GM12875 (cell line): ENCODE results near the gene C1orf167.
"Not testable (repeated sequence)": the region's sequence is repeated elsewhere in the genome, so short reads cannot be mapped to it uniquely, and the experiment has no call there.

Experiments used
- H3K4me3 ChIP-seq: one replicate; pipeline ENCODE4 v1.5.1; 2011; ENCODE audit warnings: low read depth, low read length, control low read depth
- TF ChIP-seq, protein P1 (sequence below): IDR thresholded peaks from 2 replicates; pipeline ENCODE4 v1.5.1; 2011; ENCODE audit warnings: low read depth, mild to moderate bottlenecking, control low read depth, inconsistent platforms, low read length, moderate library complexity, borderline replicate concordance; ENCODE audit not compliant: insufficient read depth

The C1orf167 gene

DNA sequence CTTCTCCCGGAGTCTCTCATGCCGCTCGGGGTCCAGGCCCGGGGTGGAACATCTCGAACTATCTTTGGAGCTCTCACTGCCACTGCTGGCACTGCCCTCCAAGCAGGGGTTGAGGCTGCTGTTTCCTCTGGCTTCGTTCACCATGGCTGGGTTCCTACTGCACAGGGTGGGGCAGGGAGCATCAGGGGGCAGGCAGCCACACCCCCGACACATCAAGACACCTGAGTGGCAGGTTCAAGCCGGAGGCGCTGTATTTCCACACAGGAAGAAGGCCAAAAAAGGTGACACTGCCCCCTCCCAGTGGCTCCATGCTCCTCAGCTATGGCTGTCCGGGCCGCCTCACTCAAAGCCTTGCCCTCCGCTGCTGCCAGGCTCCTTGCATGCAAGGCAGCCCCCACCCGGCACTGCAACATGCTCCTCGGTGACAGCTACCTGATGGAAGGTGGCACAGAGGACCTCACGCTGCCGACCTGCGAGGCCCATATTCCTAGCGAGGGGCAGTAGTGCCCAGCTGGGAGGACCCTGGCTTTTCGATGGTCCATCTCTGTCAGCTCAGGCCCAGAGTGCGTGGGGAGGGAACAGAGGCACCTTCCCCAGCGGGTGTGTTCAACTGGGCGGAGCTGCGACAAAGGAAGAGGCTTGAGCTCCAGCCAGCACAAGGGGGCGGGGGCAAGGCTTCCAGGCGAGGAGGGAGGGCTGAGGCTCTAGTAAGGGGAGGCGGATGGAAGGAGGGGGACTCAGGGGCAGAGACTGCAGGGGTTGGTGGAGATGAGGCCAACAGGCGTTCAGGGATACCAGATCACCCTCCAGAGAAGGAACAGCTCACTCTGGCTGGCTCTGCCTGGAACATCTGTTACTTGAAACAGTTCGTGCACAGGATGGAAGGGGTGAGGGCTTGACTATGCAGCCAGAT is 41.2 kb downstream of the C1orf167 start:
- TF ChIP-seq, protein P1, sequence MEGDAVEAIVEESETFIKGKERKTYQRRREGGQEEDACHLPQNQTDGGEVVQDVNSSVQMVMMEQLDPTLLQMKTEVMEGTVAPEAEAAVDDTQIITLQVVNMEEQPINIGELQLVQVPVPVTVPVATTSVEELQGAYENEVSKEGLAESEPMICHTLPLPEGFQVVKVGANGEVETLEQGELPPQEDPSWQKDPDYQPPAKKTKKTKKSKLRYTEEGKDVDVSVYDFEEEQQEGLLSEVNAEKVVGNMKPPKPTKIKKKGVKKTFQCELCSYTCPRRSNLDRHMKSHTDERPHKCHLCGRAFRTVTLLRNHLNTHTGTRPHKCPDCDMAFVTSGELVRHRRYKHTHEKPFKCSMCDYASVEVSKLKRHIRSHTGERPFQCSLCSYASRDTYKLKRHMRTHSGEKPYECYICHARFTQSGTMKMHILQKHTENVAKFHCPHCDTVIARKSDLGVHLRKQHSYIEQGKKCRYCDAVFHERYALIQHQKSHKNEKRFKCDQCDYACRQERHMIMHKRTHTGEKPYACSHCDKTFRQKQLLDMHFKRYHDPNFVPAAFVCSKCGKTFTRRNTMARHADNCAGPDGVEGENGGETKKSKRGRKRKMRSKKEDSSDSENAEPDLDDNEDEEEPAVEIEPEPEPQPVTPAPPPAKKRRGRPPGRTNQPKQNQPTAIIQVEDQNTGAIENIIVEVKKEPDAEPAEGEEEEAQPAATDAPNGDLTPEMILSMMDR: no peak
- H3K4me3 ChIP-seq: peak overlapping the region; percentile 45

GRCh38 chr1:11803924-11804665 is 42.1 kb downstream of the C1orf167 start:
- not testable (repeated sequence) for H3K4me3 ChIP-seq

DNA sequence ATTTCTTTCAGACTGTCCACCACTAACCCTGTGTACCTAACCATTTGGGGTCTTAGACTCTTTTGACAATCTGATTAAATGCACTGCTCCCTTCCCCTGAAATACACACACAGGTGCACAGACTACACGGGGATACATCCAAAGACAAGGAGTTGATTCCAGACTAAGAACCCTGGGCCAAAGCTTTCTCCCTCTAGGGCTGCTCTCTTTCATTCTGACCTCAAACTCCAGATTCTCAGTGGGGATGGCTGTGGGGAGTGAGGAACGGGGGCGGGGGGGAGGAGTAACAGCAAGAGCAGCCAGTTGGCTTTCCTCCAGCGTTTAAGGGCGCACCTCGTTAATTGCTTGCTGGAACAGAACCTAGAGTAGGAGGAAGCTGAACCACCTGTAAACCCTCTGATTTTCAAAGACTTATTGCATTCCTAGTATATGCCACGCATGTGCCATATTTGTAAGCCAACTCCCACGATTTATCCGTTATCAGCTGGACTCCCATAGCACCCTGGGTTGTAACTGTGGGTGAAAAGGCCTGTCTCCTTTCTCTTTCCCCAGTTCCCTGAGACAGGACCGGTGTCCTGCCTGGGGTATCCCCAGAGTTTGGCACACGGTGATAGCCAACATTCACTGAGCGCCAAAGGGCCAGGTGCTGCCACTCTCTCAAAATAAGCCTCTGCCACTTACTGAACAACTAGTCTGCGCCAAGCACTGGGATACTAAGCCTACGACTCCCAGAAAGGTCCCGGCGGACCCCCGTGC is 42.9 kb downstream of the C1orf167 start:
- TF ChIP-seq, protein P1: no peak
- H3K4me3 ChIP-seq: peak overlapping the region; percentile 93

- TF ChIP-seq, protein P1: no peak
These were observed 43.7 kb downstream of the C1orf167 start, which contains the start of the genes CLCN6 and MTHFR for GRCh38 chr1:11805422-11806306. CLCN6 (plus strand) TSS chr1:11806191; CDS start chr1:11806263, 72 bp downstream. MTHFR (minus strand) TSS chr1:11805964; CDS start chr1:11803116, 2,848 bp downstream.

GRCh38 chr1:11806307-11806936 is 44.4 kb downstream of the C1orf167 start:
- H3K4me3 ChIP-seq: peak overlapping the region; percentile 93
- TF ChIP-seq, protein P1: no peak

More at GRCh38 chr1:11805422-11806306, 43.7 kb downstream of the C1orf167 start, which contains the start of the genes CLCN6 and MTHFR:
- H3K4me3 ChIP-seq: peak within 1 kb of the TSS; percentile 93

DNA sequence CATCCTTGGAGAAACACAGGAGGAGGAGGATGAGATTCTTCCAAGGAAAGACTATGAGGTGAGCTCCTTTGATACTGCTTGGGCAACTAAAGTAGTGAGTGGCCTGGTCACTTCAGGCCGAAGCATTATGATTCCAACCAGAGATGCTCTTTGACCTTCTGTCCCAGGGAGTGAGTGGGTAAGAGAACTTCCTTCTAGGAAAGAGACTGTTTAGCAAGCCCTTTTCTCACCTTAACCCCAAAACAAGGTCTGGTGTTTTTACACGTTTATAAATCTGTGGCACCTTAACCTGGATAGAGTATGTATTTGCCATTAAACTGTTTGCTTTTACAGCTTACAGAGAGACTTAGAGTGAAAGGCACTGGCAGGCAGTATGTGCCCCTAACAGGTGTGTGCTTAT is 45.1 kb downstream of the C1orf167 start:
- TF ChIP-seq, protein P1: no peak
- peak overlapping the region; percentile 93 for H3K4me3 ChIP-seq
